Activated B cell treated with CpG ODN at 0.5 μM for 24 hours (primary cell): ENCODE results near the gene GNAO1. TPM values are rescaled to one million over a fixed set of nuclear protein-coding genes. Genes with fewer than 3 reads are reported as not detected.

Experiments used
- ATAC-seq: fragments of 200-7000 bp; cut with Tn5 transposase; one replicate; pipeline ENCODE4 v1.10.0; 2021; ENCODE audit warnings: low read depth, mild to moderate bottlenecking, moderate library complexity
- CTCF ChIA-PET: fragments of 350-600 bp; sonication (Branson Sonifier 250); formaldehyde crosslinking; loops from one replicate; lab custom pipeline; 2021; ENCODE audit warnings: antibody characterized with exemption; lab: Charles Lee
- POLR2A ChIA-PET: fragments of 350-600 bp; sonication (Branson Sonifier 250); formaldehyde crosslinking; loops from one replicate; lab custom pipeline; 2021; ENCODE audit warnings: antibody characterized with exemption; lab: Charles Lee
- DNase-seq: peaks from one replicate; pipeline ENCODE4 v3.0.0; 2022
- H3K27ac Mint-ChIP-seq: one replicate; pipeline ENCODE4 v1.8.0; 2020; ENCODE audit warnings: mixed read lengths
- H3K27me3 Mint-ChIP-seq: one replicate; pipeline ENCODE4 v1.8.0; 2021; ENCODE audit warnings: mixed read lengths
- H3K36me3 Mint-ChIP-seq: one replicate; pipeline ENCODE4 v1.8.0; 2021; ENCODE audit warnings: low read depth, mixed read lengths
- H3K4me1 Mint-ChIP-seq: one replicate; pipeline ENCODE4 v1.8.0; 2021; ENCODE audit warnings: mixed read lengths
- H3K4me3 Mint-ChIP-seq: one replicate; pipeline ENCODE4 v1.8.0; 2020; ENCODE audit warnings: mild to moderate bottlenecking, mixed read lengths
- H3K9me3 Mint-ChIP-seq: one replicate; pipeline ENCODE4 v1.8.0; 2020; ENCODE audit warnings: mixed read lengths
- CTCF ChIP-seq: fragments of 200-600 bp; IDR thresholded peaks from one replicate; pipeline ENCODE4 v1.8.0; 2022; ENCODE audit warnings: antibody characterized with exemption, mild to moderate bottlenecking
- intact Hi-C: fragments of 100-400 bp; cut with micrococcal nuclease; formaldehyde crosslinking; loops from one replicate; pipeline ENCODE4 v1.15.1; 2024
- total RNA-seq: library from RNA; stranded (reverse); gene quantifications from 2 replicates; pipeline ENCODE4 v1.2.3, GENCODE V29; 2022

Gene GNAO1
- total RNA-seq, 1 donor from 2014 or later, result 0.53 TPM

- peaks cover 4% of the 10 kb centered on the region for H3K27me3 Mint-ChIP-seq
- ChIA-PET CTCF (no interaction called here), POLR2A (no interaction called here)
- peaks cover 3% of the 10 kb centered on the region for H3K9me3 Mint-ChIP-seq
- no peak for TF ChIP-seq CTCF
- H3K4me3 Mint-ChIP-seq, result no peak overlapping the region
- no peak overlapping the region for H3K27ac Mint-ChIP-seq
- no peak for DNase-seq
- ATAC-seq, result no peak
- H3K4me1 Mint-ChIP-seq, result no peaks in the 10 kb centered on the region
- intact Hi-C loops, result loop anchor here (10.0 kb wide), 1 partner anchor 393 kb away; no protein-coding TSS in a partner anchor
- H3K36me3 Mint-ChIP-seq, result no peaks in the 10 kb centered on the region
Measured at GRCh38 chr16:56312028-56312300, 120.7 kb downstream of the GNAO1 start.

- intact Hi-C loops, result loop anchor here (10.0 kb wide), 1 partner anchor 392 kb away; no protein-coding TSS in a partner anchor
Measured at GRCh38 chr16:56312556-56312955, 121.3 kb downstream of the GNAO1 start.

GRCh38 chr16:56314244-56314850 is 123.1 kb downstream of the GNAO1 start:
- CTCF ChIA-PET, result interaction anchor here (1.1 to 1.5 kb wide), 2 partner anchors 371 to 372 kb away, joined by 3 to 5 read pairs; no protein-coding TSS in a partner anchor
- ATAC-seq (no peak), DNase-seq (no peak)
- H3K9me3 Mint-ChIP-seq, result peaks cover 3% of the 10 kb centered on the region
- no peak for TF ChIP-seq CTCF
- no peak overlapping the region for H3K27ac Mint-ChIP-seq
- H3K4me1 Mint-ChIP-seq, result peaks cover 10% of the 10 kb centered on the region
- POLR2A ChIA-PET, result no interaction called here
- H3K27me3 Mint-ChIP-seq, result peaks cover 4% of the 10 kb centered on the region
- H3K36me3 Mint-ChIP-seq, result no peaks in the 10 kb centered on the region
- H3K4me3 Mint-ChIP-seq, result no peak overlapping the region
- intact Hi-C loops, result loop anchor here (10.0 kb wide), 1 partner anchor 390 kb away; no protein-coding TSS in a partner anchor

More at GRCh38 chr16:56312556-56312955, 121.3 kb downstream of the GNAO1 start:
- H3K9me3 Mint-ChIP-seq, result peaks cover 3% of the 10 kb centered on the region
- H3K4me1 Mint-ChIP-seq, result peaks cover 4% of the 10 kb centered on the region
- ATAC-seq (no peak), DNase-seq (no peak)
- H3K36me3 Mint-ChIP-seq, result no peaks in the 10 kb centered on the region
- CTCF ChIA-PET, result no interaction called here
- TF ChIP-seq CTCF, result no peak
- no peak overlapping the region for H3K27ac Mint-ChIP-seq
- peaks cover 7% of the 10 kb centered on the region for H3K27me3 Mint-ChIP-seq
- no peak overlapping the region for H3K4me3 Mint-ChIP-seq
- POLR2A ChIA-PET, result no interaction called here

- Mint-ChIP-seq H3K27me3 (peaks cover 4% of the 10 kb centered on the region), H3K4me1 (peaks cover 13% of the 10 kb centered on the region), H3K36me3 (no peaks in the 10 kb centered on the region), H3K9me3 (no peaks in the 10 kb centered on the region), H3K27ac (no peak overlapping the region), H3K4me3 (no peak overlapping the region)
- intact Hi-C loops, result loop anchor here (10.0 kb wide), 1 partner anchor 389 kb away; no protein-coding TSS in a partner anchor
- ChIA-PET CTCF (interaction anchor here (1.5 kb wide), 1 partner anchor 372 kb away, joined by 5 read pairs; no protein-coding TSS in a partner anchor), POLR2A (no interaction called here)
- ATAC-seq (no peak), DNase-seq (no peak)
- TF ChIP-seq CTCF, result no peak
Measured at GRCh38 chr16:56315955-56316354, 124.7 kb downstream of the GNAO1 start.

- H3K27me3 Mint-ChIP-seq, result peaks cover 4% of the 10 kb centered on the region
- H3K36me3 Mint-ChIP-seq, result no peaks in the 10 kb centered on the region
- no peaks in the 10 kb centered on the region for H3K9me3 Mint-ChIP-seq
- peaks cover 15% of the 10 kb centered on the region for H3K4me1 Mint-ChIP-seq
- no peak overlapping the region for H3K27ac Mint-ChIP-seq
- H3K4me3 Mint-ChIP-seq, result no peak overlapping the region
- no peak for DNase-seq
- CTCF ChIA-PET, result interaction anchor here (1.0 kb wide), 1 partner anchor 373 kb away, joined by 3 read pairs; no protein-coding TSS in a partner anchor
- intact Hi-C loops, result loop anchor here (10.0 kb wide), 1 partner anchor 388 kb away; no protein-coding TSS in a partner anchor
- POLR2A ChIA-PET, result no interaction called here
- no peak for TF ChIP-seq CTCF
- no peak for ATAC-seq
Measured at GRCh38 chr16:56316545-56316944, 125.3 kb downstream of the GNAO1 start.
